CD4-positive, alpha-beta T cell treated with Interferon alpha-2 for 1 hour (primary cell): ENCODE measurements around the gene SPEN.
A peak's percentile ranks its signal among the peaks of the same experiment; 100 is the strongest.

ENCODE experiments used
- DNase-seq, 2 donors: peaks; one replicate each; pipeline ENCODE4 v3.0.0-alpha.2; 2020 to 2022

The SPEN gene

GRCh38 chr1:15950302-15950701 is 102.8 kb downstream of the SPEN start:
- DNase-seq = peak in 1 of 2 donors; percentile 23

- DNase-seq = peak in 1 of 2 donors; percentile 53
These were observed 103.3 kb downstream of the SPEN start for GRCh38 chr1:15950763-15951295.

- DNase-seq = peak in 1 of 2 donors; percentile 55
These were observed 104.0 kb downstream of the SPEN start for GRCh38 chr1:15951341-15952153.

- peak in 1 of 2 donors; percentile 55 for DNase-seq
These were observed 105.1 kb downstream of the SPEN start for GRCh38 chr1:15952317-15953258.

GRCh38 chr1:15953294-15953771 is 105.8 kb downstream of the SPEN start:
- DNase-seq = no peak

- DNase-seq = no peak
These were observed 106.3 kb downstream of the SPEN start for GRCh38 chr1:15953791-15954241.

- no peak for DNase-seq
These were observed 106.8 kb downstream of the SPEN start for GRCh38 chr1:15954316-15954715.

GRCh38 chr1:15955552-15955951 is 108.0 kb downstream of the SPEN start:
- no peak for DNase-seq

GRCh38 chr1:15956150-15956549 is 108.6 kb downstream of the SPEN start:
- no peak for DNase-seq

GRCh38 chr1:15957221-15958095 is 110.0 kb downstream of the SPEN start:
- no peak for DNase-seq

- DNase-seq = no peak
These were observed 110.6 kb downstream of the SPEN start for GRCh38 chr1:15958111-15958510.

GRCh38 chr1:15958793-15959192 is 111.3 kb downstream of the SPEN start:
- DNase-seq = no peak

GRCh38 chr1:15959424-15959823 is 111.9 kb downstream of the SPEN start:
- no peak for DNase-seq

GRCh38 chr1:15959827-15960446 is 112.4 kb downstream of the SPEN start:
- no peak for DNase-seq

GRCh38 chr1:15960808-15961207 is 113.3 kb downstream of the SPEN start:
- DNase-seq = no peak

GRCh38 chr1:15961492-15961891 is 114.0 kb downstream of the SPEN start:
- no peak for DNase-seq

GRCh38 chr1:15962176-15962575 is 114.7 kb downstream of the SPEN start:
- no peak for DNase-seq

GRCh38 chr1:15962671-15963362 is 115.3 kb downstream of the SPEN start:
- DNase-seq = no peak

- no peak for DNase-seq
These were observed 116.0 kb downstream of the SPEN start for GRCh38 chr1:15963363-15963967.

- no peak for DNase-seq
These were observed 116.6 kb downstream of the SPEN start for GRCh38 chr1:15963968-15964648.
